ENCODE data around the gene MEF2C. TPM values are rescaled to one million over a fixed set of nuclear protein-coding genes. Genes with fewer than 3 reads are reported as not detected.

The MEF2C gene
- total RNA-seq, 1 donor from 2014 or later: 20.5 TPM

DNA sequence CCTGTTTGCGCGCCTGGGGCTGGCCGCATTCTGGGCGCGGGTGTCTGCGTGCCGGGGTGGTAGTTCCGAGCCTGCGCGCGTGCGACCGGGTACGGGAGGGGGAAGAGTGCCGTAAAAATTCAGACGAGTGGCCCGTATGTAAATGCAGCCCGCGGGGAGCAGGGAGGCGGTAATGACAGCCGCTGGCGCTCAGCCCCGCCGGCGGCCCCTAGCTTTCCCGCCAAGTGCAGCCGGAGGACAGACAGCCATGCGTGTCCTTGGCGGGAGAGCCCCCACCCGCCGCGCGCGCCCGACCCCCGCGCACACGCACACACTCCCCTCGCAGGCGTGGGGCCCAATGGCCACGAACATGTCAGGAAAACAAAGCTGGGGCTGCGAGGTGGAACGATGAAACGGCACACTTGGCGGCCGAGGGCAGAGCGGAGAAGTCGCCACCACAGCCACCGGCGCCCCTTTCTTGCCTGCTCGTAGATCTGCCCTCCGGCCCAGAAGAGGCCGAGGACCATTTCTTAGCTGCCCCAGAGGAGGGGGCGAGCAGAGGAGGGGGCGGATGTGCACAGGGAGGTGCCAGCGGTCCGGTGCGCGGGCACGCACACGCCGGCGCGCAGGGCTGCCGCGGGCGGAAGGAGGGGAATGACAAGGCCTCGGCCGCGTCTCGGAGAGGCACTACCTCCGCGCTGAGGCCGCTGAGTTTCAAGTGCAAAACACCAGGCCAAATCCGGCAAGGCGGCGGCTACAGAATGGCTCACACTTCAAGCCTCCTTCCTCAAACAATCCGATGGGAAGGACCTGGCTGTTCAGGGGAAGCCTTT lies 208.4 kb downstream of the MEF2C start:
- peak overlapping the region; percentile 72 for H2AFZ ChIP-seq (ENCODE audit: low read depth, low read length)
- H3K27ac ChIP-seq (ENCODE audit: low read depth, low read length): peak overlapping the region; percentile 93
- peaks cover 35% of the 10 kb centered on the region for H3K4me1 ChIP-seq (ENCODE audit: insufficient read depth, low read length)
- Mint-ChIP-seq H3K4me1 (ENCODE audit: low read depth, unreplicated experiment) (peaks cover 18% of the 10 kb centered on the region), H3K27ac (ENCODE audit: unreplicated experiment) (no peak overlapping the region), H3K36me3 (ENCODE audit: low read depth, unreplicated experiment) (no peaks in the 10 kb centered on the region), H3K9me3 (ENCODE audit: unreplicated experiment) (no peaks in the 10 kb centered on the region), H3K4me3 (ENCODE audit: unreplicated experiment) (peak overlapping the region; percentile 79), H3K27me3 (ENCODE audit: low read depth, unreplicated experiment) (peaks cover 73% of the 10 kb centered on the region)
- H3K4me3 ChIP-seq (ENCODE audit: insufficient read depth, low read depth, low read length): peak overlapping the region; percentile 83
- peak overlapping the region; percentile 91 for H3K4me2 ChIP-seq (ENCODE audit: low read length)
- H3K36me3 ChIP-seq (ENCODE audit: insufficient read depth, low read length): no peaks in the 10 kb centered on the region
- H3K79me2 ChIP-seq (ENCODE audit: insufficient read depth, low read length): peaks cover 88% of the 10 kb centered on the region
- TF ChIP-seq, protein P1, sequence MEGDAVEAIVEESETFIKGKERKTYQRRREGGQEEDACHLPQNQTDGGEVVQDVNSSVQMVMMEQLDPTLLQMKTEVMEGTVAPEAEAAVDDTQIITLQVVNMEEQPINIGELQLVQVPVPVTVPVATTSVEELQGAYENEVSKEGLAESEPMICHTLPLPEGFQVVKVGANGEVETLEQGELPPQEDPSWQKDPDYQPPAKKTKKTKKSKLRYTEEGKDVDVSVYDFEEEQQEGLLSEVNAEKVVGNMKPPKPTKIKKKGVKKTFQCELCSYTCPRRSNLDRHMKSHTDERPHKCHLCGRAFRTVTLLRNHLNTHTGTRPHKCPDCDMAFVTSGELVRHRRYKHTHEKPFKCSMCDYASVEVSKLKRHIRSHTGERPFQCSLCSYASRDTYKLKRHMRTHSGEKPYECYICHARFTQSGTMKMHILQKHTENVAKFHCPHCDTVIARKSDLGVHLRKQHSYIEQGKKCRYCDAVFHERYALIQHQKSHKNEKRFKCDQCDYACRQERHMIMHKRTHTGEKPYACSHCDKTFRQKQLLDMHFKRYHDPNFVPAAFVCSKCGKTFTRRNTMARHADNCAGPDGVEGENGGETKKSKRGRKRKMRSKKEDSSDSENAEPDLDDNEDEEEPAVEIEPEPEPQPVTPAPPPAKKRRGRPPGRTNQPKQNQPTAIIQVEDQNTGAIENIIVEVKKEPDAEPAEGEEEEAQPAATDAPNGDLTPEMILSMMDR (IDR thresholded peaks at IDR 0.05; ENCODE audit: insufficient read depth, low read depth, low read length): no peak
- TF ChIP-seq EZH2 (IDR thresholded peaks at IDR 0.05; ENCODE audit: insufficient read depth, low read length): peak; percentile 39
- FAIRE-seq (no peak), DNase-seq (ENCODE audit: low read depth) (peak; percentile 80)
- H3K9ac ChIP-seq (ENCODE audit: low read length): peak overlapping the region; percentile 91
- peaks cover 12% of the 10 kb centered on the region for H4K20me1 ChIP-seq (ENCODE audit: insufficient read depth, low read length)
- H3K9me3 ChIP-seq (ENCODE audit: insufficient read depth, low read depth, low read length): no peaks in the 10 kb centered on the region
- peaks cover 11% of the 10 kb centered on the region for H3K27me3 ChIP-seq (ENCODE audit: insufficient read depth, low read length)

DNA sequence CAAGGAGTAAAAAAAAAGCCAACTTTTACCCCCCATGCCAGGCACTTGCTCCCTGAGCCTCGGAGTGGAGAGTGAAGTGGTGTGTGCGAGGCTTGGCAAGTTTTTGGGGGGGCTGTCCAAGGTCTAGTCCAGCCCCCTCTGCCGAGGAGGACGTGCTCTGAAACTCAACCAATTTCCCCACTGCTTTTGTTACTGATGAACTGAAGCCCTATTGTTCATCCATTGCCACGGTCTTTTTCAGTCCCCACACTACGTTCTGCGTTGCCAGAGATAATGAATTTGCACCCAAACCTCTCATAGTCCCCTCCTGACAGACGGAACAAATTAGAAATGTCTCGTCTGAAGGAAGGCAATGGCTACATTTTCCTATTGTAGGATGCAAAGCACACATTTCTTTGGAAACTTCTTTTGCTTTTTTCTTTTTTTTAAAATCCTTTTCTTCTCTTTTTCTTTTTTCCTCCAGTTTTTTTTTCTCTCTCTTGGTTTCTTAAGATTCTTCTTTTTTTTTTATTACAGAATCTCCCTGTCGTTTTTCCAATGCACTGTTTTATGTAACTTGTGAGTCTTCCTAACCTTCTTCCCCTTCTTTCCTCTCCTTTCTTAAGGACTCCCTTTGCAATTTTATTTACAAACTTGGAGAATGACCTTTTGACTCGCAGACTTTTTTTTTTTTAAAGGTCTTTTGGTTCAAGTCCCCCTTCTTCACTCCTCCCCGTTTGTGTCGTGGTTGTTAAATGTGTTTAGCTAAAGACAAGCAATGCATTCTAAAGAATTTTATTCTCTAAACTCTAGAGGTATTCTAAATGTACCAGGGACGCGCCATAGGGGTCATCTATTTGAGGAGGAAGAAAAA lies 209.5 kb downstream of the MEF2C start:
- Histone ChIP-seq H3K9me3 (ENCODE audit: insufficient read depth, low read depth, low read length) (no peaks in the 10 kb centered on the region), H2AFZ (ENCODE audit: low read depth, low read length) (peak overlapping the region; percentile 60), H3K79me2 (ENCODE audit: insufficient read depth, low read length) (peaks cover 88% of the 10 kb centered on the region), H3K4me1 (ENCODE audit: insufficient read depth, low read length) (peaks cover 36% of the 10 kb centered on the region), H3K9ac (ENCODE audit: low read length) (peak overlapping the region; percentile 91), H3K4me2 (ENCODE audit: low read length) (peak overlapping the region; percentile 91), H3K27me3 (ENCODE audit: insufficient read depth, low read length) (peaks cover 6% of the 10 kb centered on the region), H3K27ac (ENCODE audit: low read depth, low read length) (peak overlapping the region; percentile 93), H4K20me1 (ENCODE audit: insufficient read depth, low read length) (peaks cover 12% of the 10 kb centered on the region), H3K36me3 (ENCODE audit: insufficient read depth, low read length) (no peaks in the 10 kb centered on the region), H3K4me3 (ENCODE audit: insufficient read depth, low read depth, low read length) (peak overlapping the region; percentile 83)
- Mint-ChIP-seq H3K9me3 (ENCODE audit: unreplicated experiment) (no peaks in the 10 kb centered on the region), H3K27me3 (ENCODE audit: low read depth, unreplicated experiment) (peaks cover 71% of the 10 kb centered on the region), H3K4me3 (ENCODE audit: unreplicated experiment) (peak overlapping the region; percentile 58), H3K4me1 (ENCODE audit: low read depth, unreplicated experiment) (peaks cover 18% of the 10 kb centered on the region), H3K36me3 (ENCODE audit: low read depth, unreplicated experiment) (no peaks in the 10 kb centered on the region), H3K27ac (ENCODE audit: unreplicated experiment) (peak overlapping the region; percentile 77)
- FAIRE-seq (no peak), DNase-seq (ENCODE audit: low read depth) (peak; percentile 88)
- TF ChIP-seq EZH2 (IDR thresholded peaks at IDR 0.05; ENCODE audit: insufficient read depth, low read length): no peak
- TF ChIP-seq, protein P1 (IDR thresholded peaks at IDR 0.05; ENCODE audit: insufficient read depth, low read depth, low read length): no peak
